ENCODE measurements around the gene UGT1A4. TPM values are rescaled to one million over a fixed set of nuclear protein-coding genes. Genes with fewer than 3 reads are reported as not detected.

Gene UGT1A4
- total RNA-seq (2014; rRNA removed; shearing (Covaris generic)), result 0.07 TPM in 1 of 2 replicates, not detected in the other

- DNase-seq, result no peak
- Histone ChIP-seq H3K4me3 (ENCODE audit: insufficient read depth, low read depth, low read length) (no peak within 1 kb of the TSS), H3K27me3 (ENCODE audit: control insufficient read depth, insufficient read depth, low read length) (no peaks in the 10 kb centered on the region), H3K36me3 (replicated peaks; ENCODE audit: control insufficient read depth, insufficient read depth, low read length) (no peaks in the 10 kb centered on the region)
These were observed at the start of gene UGT1A4 for GRCh38 chr2:233718552-233718951. TSS of gene UGT1A4 (plus strand) at chr2:233718736. CDS start at chr2:233718821, 85 bp downstream.

GRCh38 chr2:233671290-233672161, 47.0 kb upstream of the UGT1A4 start, which contains the start of gene UGT1A9:
TSS of gene UGT1A9 (plus strand) at chr2:233671898. CDS start at chr2:233671935, 37 bp downstream.
- no peaks in the 10 kb centered on the region for H3K36me3 ChIP-seq (replicated peaks; ENCODE audit: control insufficient read depth, insufficient read depth, low read length)
- no peaks in the 10 kb centered on the region for H3K27me3 ChIP-seq (ENCODE audit: control insufficient read depth, insufficient read depth, low read length)
- DNase-seq, result no peak
- H3K4me3 ChIP-seq (ENCODE audit: insufficient read depth, low read depth, low read length), result no peak within 1 kb of the TSS

GRCh38 chr2:233672886-233673285, 45.6 kb upstream of the UGT1A4 start:
- H3K36me3 ChIP-seq (replicated peaks; ENCODE audit: control insufficient read depth, insufficient read depth, low read length), result no peaks in the 10 kb centered on the region
- no peaks in the 10 kb centered on the region for H3K27me3 ChIP-seq (ENCODE audit: control insufficient read depth, insufficient read depth, low read length)
- H3K4me3 ChIP-seq (ENCODE audit: insufficient read depth, low read depth, low read length), result no peak overlapping the region
- no peak for DNase-seq

GRCh38 chr2:233673896-233674295, 44.6 kb upstream of the UGT1A4 start:
- Histone ChIP-seq H3K4me3 (ENCODE audit: insufficient read depth, low read depth, low read length) (no peak overlapping the region), H3K27me3 (ENCODE audit: control insufficient read depth, insufficient read depth, low read length) (no peaks in the 10 kb centered on the region), H3K36me3 (replicated peaks; ENCODE audit: control insufficient read depth, insufficient read depth, low read length) (no peaks in the 10 kb centered on the region)
- DNase-seq, result no peak

GRCh38 chr2:233674314-233674713, 44.2 kb upstream of the UGT1A4 start:
- H3K4me3 ChIP-seq (ENCODE audit: insufficient read depth, low read depth, low read length), result no peak overlapping the region
- H3K36me3 ChIP-seq (replicated peaks; ENCODE audit: control insufficient read depth, insufficient read depth, low read length), result no peaks in the 10 kb centered on the region
- no peaks in the 10 kb centered on the region for H3K27me3 ChIP-seq (ENCODE audit: control insufficient read depth, insufficient read depth, low read length)
- no peak for DNase-seq

GRCh38 chr2:233674995-233675394, 43.5 kb upstream of the UGT1A4 start:
- DNase-seq, result no peak
- Histone ChIP-seq H3K4me3 (ENCODE audit: insufficient read depth, low read depth, low read length) (no peak overlapping the region), H3K27me3 (ENCODE audit: control insufficient read depth, insufficient read depth, low read length) (no peaks in the 10 kb centered on the region), H3K36me3 (replicated peaks; ENCODE audit: control insufficient read depth, insufficient read depth, low read length) (no peaks in the 10 kb centered on the region)

GRCh38 chr2:233676046-233676445, 42.5 kb upstream of the UGT1A4 start:
- no peak for DNase-seq
- Histone ChIP-seq H3K36me3 (replicated peaks; ENCODE audit: control insufficient read depth, insufficient read depth, low read length) (no peaks in the 10 kb centered on the region), H3K4me3 (ENCODE audit: insufficient read depth, low read depth, low read length) (no peak overlapping the region), H3K27me3 (ENCODE audit: control insufficient read depth, insufficient read depth, low read length) (no peaks in the 10 kb centered on the region)

GRCh38 chr2:233679196-233679595, 39.3 kb upstream of the UGT1A4 start:
- H3K27me3 ChIP-seq (ENCODE audit: control insufficient read depth, insufficient read depth, low read length), result no peaks in the 10 kb centered on the region
- DNase-seq, result no peak
- H3K4me3 ChIP-seq (ENCODE audit: insufficient read depth, low read depth, low read length), result no peak overlapping the region
- H3K36me3 ChIP-seq (replicated peaks; ENCODE audit: control insufficient read depth, insufficient read depth, low read length), result no peaks in the 10 kb centered on the region

- Histone ChIP-seq H3K27me3 (ENCODE audit: control insufficient read depth, insufficient read depth, low read length) (no peaks in the 10 kb centered on the region), H3K4me3 (ENCODE audit: insufficient read depth, low read depth, low read length) (no peak overlapping the region), H3K36me3 (replicated peaks; ENCODE audit: control insufficient read depth, insufficient read depth, low read length) (no peaks in the 10 kb centered on the region)
- no peak for DNase-seq
These were observed 38.0 kb upstream of the UGT1A4 start for GRCh38 chr2:233680361-233681045.

- no peaks in the 10 kb centered on the region for H3K36me3 ChIP-seq (replicated peaks; ENCODE audit: control insufficient read depth, insufficient read depth, low read length)
- no peak within 1 kb of the TSS for H3K4me3 ChIP-seq (ENCODE audit: insufficient read depth, low read depth, low read length)
- DNase-seq, result no peak
- H3K27me3 ChIP-seq (ENCODE audit: control insufficient read depth, insufficient read depth, low read length), result no peaks in the 10 kb centered on the region
These were observed 36.9 kb upstream of the UGT1A4 start, which contains the start of gene UGT1A7 for GRCh38 chr2:233681521-233682099. TSS of gene UGT1A7 (plus strand) at chr2:233681901. CDS start at chr2:233681938, 37 bp downstream.

- Histone ChIP-seq H3K27me3 (ENCODE audit: control insufficient read depth, insufficient read depth, low read length) (no peaks in the 10 kb centered on the region), H3K36me3 (replicated peaks; ENCODE audit: control insufficient read depth, insufficient read depth, low read length) (no peaks in the 10 kb centered on the region), H3K4me3 (ENCODE audit: insufficient read depth, low read depth, low read length) (no peak overlapping the region)
- DNase-seq, result no peak
These were observed 33.9 kb upstream of the UGT1A4 start for GRCh38 chr2:233684640-233685039.

GRCh38 chr2:233686928-233687327, 31.6 kb upstream of the UGT1A4 start:
- no peak for DNase-seq
- no peaks in the 10 kb centered on the region for H3K27me3 ChIP-seq (ENCODE audit: control insufficient read depth, insufficient read depth, low read length)
- H3K4me3 ChIP-seq (ENCODE audit: insufficient read depth, low read depth, low read length), result no peak overlapping the region
- H3K36me3 ChIP-seq (replicated peaks; ENCODE audit: control insufficient read depth, insufficient read depth, low read length), result no peaks in the 10 kb centered on the region

- DNase-seq, result no peak
- H3K4me3 ChIP-seq (ENCODE audit: insufficient read depth, low read depth, low read length), result no peak overlapping the region
- no peaks in the 10 kb centered on the region for H3K27me3 ChIP-seq (ENCODE audit: control insufficient read depth, insufficient read depth, low read length)
- H3K36me3 ChIP-seq (replicated peaks; ENCODE audit: control insufficient read depth, insufficient read depth, low read length), result no peaks in the 10 kb centered on the region
These were observed 30.2 kb upstream of the UGT1A4 start for GRCh38 chr2:233688341-233688740.

- DNase-seq, result no peak
- no peaks in the 10 kb centered on the region for H3K27me3 ChIP-seq (ENCODE audit: control insufficient read depth, insufficient read depth, low read length)
- H3K36me3 ChIP-seq (replicated peaks; ENCODE audit: control insufficient read depth, insufficient read depth, low read length), result no peaks in the 10 kb centered on the region
- no peak overlapping the region for H3K4me3 ChIP-seq (ENCODE audit: insufficient read depth, low read depth, low read length)
These were observed 29.5 kb upstream of the UGT1A4 start for GRCh38 chr2:233689031-233689430.

Measured in H7 (cell line).